ENCODE data around the gene CST4. TPM values are rescaled to one million over a fixed set of nuclear protein-coding genes. Genes with fewer than 3 reads are reported as not detected.
"Not testable (repeated sequence)": the region's sequence is repeated elsewhere in the genome, so short reads cannot be mapped to it uniquely, and the experiment has no call there.

Gene CST4
- total RNA-seq, 2 experiments from 2014 or later, result not detected

DNA sequence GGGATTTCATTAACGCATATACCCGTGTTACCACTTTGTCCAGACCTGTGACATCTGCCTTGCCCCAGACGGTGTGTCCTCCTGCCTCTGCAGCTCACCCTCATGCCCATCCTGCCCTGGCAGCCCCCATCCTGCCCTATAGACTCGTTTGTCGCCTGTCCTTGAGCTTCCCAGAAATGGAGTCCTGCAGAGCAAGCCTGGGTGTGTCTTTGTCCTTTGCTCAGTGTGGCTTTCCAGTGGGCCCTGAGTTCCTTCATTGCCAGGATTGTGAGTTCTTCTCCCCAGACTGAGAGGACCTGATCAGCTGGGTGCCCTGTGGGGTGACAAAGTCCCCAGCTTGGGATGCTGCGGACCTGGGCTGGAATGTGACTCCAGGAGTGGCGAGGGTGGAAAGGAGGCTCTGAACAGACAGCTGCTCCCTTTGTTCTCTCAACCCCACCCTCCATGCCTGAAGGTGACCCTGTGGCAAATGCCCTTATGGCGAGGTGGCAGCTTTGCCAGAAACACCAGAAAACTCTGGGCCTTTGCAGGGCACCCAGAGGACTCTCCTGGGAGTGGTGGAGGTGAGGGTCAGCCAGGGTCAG lies 48.7 kb downstream of the CST4 start:
- Mint-ChIP-seq H3K36me3 (no peaks in the 10 kb centered on the region), H3K9me3 (no peaks in the 10 kb centered on the region), H3K4me3 (no peak overlapping the region), H3K27ac (no peak overlapping the region), H3K27me3 (peaks cover 31% of the 10 kb centered on the region), H3K4me1 (peaks cover 2% of the 10 kb centered on the region)
- POLR2A ChIA-PET, result no interaction called here
- no peak for DNase-seq
- ATAC-seq (ENCODE audit: low read depth), result no peak

DNA sequence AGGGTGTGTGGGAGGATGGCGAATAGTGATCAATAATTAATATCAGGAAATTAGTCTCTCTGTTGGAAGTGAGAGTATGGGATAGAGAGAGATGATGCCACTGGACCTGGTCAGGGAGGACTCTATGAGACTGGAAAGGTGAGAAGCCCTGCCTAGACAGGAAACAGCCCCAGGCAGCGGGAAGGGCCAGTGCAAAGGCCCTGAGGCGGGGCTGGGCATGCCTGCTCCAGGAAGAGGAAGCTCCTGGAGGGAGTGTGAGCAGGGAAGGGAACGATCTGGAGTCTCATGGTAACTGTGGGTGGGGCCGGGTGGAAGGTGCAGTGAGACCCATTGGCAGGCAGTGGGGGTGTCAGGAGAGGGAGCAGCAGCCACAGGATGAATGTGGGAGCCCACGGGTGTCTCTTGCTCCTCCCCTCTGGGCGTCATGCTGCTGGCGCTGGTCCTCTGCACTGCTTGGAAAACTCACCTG lies 49.3 kb downstream of the CST4 start:
- peaks cover 31% of the 10 kb centered on the region for H3K27me3 Mint-ChIP-seq
- H3K9me3 Mint-ChIP-seq, result no peaks in the 10 kb centered on the region
- no peak overlapping the region for H3K27ac Mint-ChIP-seq
- POLR2A ChIA-PET, result no interaction called here
- H3K4me3 Mint-ChIP-seq, result no peak overlapping the region
- DNase-seq (no peak), ATAC-seq (ENCODE audit: low read depth) (no peak)
- peaks cover 2% of the 10 kb centered on the region for H3K4me1 Mint-ChIP-seq
- H3K36me3 Mint-ChIP-seq, result no peaks in the 10 kb centered on the region

DNA sequence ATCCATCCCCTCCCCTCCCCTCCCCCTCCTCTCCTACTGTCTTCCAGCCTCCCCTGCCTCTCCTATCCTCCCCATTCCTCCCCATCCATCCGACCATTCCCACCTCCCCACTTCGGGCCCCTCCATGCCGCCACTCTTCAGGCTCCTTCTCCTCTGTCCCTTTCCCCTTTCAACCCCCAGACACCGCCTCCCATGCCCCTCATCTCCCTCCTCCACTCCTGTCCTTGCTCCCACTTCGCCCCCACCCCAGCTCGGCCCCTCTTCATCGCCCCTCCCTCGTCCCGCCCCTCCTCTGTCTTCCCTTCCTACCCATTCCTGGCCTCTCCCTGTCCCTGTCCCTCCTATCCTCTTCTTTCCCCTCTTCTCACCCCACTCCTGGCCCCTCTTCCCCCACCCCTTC lies 50.5 kb downstream of the CST4 start:
- no peak overlapping the region for H3K4me3 Mint-ChIP-seq
- H3K4me1 Mint-ChIP-seq, result no peaks in the 10 kb centered on the region
- peaks cover 29% of the 10 kb centered on the region for H3K27me3 Mint-ChIP-seq
- DNase-seq (no peak), ATAC-seq (ENCODE audit: low read depth) (no peak)
- no peaks in the 10 kb centered on the region for H3K36me3 Mint-ChIP-seq
- POLR2A ChIA-PET, result no interaction called here
- no peaks in the 10 kb centered on the region for H3K9me3 Mint-ChIP-seq
- H3K27ac Mint-ChIP-seq, result no peak overlapping the region

DNA sequence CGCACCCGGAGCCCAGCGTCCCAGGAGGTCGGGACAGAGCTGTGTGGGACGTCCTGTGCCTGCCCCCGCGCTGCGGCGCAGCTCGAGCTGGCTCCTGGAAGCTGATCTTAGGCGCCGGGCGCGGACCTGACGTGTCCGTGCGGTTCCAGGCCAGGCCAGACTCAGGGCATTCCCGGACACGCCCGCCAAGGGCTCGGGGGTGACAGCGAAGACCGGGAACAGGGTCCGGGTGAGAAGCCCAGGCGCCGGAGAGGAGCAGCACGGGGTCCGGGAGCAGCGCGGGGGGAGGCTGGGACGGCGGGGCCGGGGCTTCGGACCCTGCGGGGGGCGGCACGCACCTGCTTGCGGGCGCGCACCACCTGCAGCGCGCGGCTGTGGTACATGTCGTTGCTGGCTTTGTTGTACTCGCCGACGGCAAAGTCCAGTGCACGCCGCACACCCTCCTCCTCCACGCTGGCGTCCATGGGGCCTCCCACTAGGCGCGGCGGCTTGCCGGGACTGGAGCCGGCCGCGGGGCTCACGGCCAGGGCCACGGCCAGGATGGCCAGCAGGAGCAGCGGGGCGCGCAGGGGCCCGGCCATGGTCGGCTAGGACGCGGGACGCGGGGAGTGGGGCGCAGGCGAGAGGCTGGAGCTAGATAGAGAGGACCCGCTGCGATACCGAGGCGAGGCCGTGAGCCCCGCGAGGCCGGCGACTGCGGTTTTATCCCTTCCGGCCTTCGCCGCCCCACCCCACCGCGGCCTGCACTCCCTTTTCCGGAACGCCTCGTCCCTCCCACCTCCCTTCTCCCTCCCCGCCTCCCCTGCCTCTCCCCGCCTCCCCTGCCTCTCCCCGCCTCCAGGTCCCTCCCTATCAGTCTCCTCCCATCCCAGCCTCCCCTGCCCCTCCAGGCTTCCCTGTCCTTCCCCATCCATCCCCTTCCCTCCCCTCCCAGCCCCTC lies 51.3 kb downstream of the CST4 start, which contains the start of gene CST3:
Gene CST3 (minus strand): TSS at position 674 of the 940 bp plus-strand sequence. CDS start 93 bp downstream, at position 581.
- peak; percentile 51 for ATAC-seq (ENCODE audit: low read depth)
- Mint-ChIP-seq H3K9me3 (no peaks in the 10 kb centered on the region), H3K36me3 (no peaks in the 10 kb centered on the region), H3K4me1 (no peaks in the 10 kb centered on the region), H3K4me3 (peak within 1 kb of the TSS; percentile 58), H3K27me3 (peaks cover 29% of the 10 kb centered on the region), H3K27ac (no peak within 1 kb of the TSS)
- POLR2A ChIA-PET, result no interaction called here
- DNase-seq, result peak; percentile 45

DNA sequence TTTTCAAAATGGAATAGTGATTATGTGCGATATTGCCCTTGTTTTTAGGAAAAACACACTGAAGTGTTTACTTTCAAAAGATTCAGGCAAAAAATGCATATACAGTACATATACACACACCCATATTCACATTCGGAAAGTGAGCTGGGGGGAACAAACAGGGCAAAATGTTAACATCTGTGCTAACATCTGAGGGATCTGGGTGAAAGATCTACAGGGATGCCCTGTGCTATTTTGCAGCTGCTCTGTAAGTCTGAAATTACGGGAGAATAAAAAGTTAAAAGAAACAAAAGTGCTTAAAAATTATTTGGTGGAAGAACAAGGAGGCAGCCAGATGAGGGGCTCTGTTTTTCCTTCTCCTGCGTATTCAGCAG lies 51.9 kb downstream of the CST4 start:
- Mint-ChIP-seq H3K9me3 (no peaks in the 10 kb centered on the region), H3K27ac (no peak overlapping the region), H3K4me3 (peak overlapping the region; percentile 58), H3K27me3 (peaks cover 27% of the 10 kb centered on the region), H3K36me3 (no peaks in the 10 kb centered on the region), H3K4me1 (no peaks in the 10 kb centered on the region)
- DNase-seq (no peak), ATAC-seq (ENCODE audit: low read depth) (no peak)
- POLR2A ChIA-PET, result no interaction called here

DNA sequence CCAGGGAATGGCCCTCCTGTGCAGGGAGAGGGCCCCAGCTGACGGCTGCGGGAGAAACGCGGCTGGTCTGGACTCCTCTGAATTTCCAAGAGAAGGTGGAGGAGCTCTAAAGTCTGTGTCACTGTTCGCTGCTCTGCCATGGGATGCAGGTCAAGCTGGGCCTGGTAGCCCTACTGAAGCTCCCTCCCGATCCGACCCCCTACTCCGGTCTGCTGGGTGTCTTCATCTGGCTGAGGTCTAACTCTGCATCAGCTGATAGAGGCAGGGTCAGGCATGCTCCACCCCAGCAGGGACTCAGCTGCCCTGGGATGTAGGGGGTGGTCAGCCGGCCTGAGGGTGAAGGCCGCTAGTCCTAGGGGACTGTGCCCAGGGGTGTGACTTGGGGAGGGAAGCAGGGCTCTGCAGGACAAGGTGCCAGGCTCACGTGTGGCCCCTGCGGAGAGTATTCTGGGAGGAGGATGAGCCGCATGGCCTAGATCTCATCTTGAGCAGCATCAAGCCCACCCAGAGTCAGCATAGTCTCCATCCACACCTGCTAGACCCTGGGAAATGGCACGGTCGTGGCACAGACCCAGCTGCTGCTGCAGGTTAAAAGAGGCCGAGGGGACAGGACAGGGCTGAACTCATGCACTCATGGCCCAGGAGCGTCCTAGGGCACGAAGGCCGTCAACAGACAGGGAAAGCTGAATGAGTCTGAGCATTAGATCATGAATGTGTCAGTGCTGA lies 52.5 kb downstream of the CST4 start:
- no peak for ATAC-seq (ENCODE audit: low read depth)
- no peak overlapping the region for H3K27ac Mint-ChIP-seq
- POLR2A ChIA-PET, result no interaction called here
- H3K4me3 Mint-ChIP-seq, result peak overlapping the region; percentile 58
- H3K4me1 Mint-ChIP-seq, result no peaks in the 10 kb centered on the region
- DNase-seq, result no peak
- H3K36me3 Mint-ChIP-seq, result no peaks in the 10 kb centered on the region
- no peaks in the 10 kb centered on the region for H3K9me3 Mint-ChIP-seq
- peaks cover 27% of the 10 kb centered on the region for H3K27me3 Mint-ChIP-seq

DNA sequence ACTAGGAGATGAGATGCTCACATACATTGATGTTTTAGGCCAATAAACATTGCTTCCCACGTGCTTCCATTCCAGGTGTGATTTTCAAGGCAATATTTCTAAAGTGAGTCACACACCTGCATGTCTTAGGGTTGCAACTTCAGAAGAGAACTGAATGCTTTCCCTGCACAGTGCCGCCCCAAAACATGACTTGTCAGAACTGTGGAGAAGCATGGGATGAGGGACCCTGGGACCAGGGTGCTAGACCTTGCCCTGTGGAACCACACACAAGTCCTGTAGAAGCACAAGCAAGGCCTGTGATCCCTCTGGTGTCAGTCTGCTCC lies 53.1 kb downstream of the CST4 start:
- POLR2A ChIA-PET; ATAC-seq (ENCODE audit: low read depth); H3K4me3 Mint-ChIP-seq; DNase-seq; H3K27ac Mint-ChIP-seq; H3K4me1 Mint-ChIP-seq; H3K36me3 Mint-ChIP-seq; H3K9me3 Mint-ChIP-seq: not testable (repeated sequence)
- H3K27me3 Mint-ChIP-seq, result peaks cover 27% of the 10 kb centered on the region

Other genes with a start within 250 kb of the CST4 start
- gene CSTL1, start 249.4 kb downstream of the CST4 start, total RNA-seq, result not detected
- gene CST11, start 236.2 kb downstream of the CST4 start, total RNA-seq, result not detected
- gene CST8, start 197.9 kb downstream of the CST4 start, total RNA-seq, result not detected
- gene CST9L, start 120.6 kb downstream of the CST4 start, total RNA-seq, result not detected
- gene CST9, start 83.1 kb downstream of the CST4 start, total RNA-seq, result not detected
- 1 to 10 TPM; 5.9 to 8.5 TPM for gene CST3, start 51.1 kb downstream of the CST4 start, total RNA-seq
- not detected for gene CST1, start 61.9 kb upstream of the CST4 start, total RNA-seq
- not detected for gene CST2, start 137.7 kb upstream of the CST4 start, total RNA-seq
- gene CST5, start 190.7 kb upstream of the CST4 start, total RNA-seq, result not detected